CD8-positive, alpha-beta memory T cell (primary cell): ENCODE results near the gene ATRNL1. TPM values are rescaled to one million over a fixed set of nuclear protein-coding genes. Genes with fewer than 3 reads are reported as not detected.

ENCODE experiments used
- CTCF ChIA-PET: fragments of 350-600 bp; sonication (Branson Sonifier 250); formaldehyde crosslinking; loops from one replicate; lab custom pipeline; 2021; ENCODE audit warnings: antibody characterized with exemption; lab: Charles Lee
- POLR2A ChIA-PET: fragments of 350-600 bp; sonication (Branson Sonifier 250); formaldehyde crosslinking; loops from one replicate; lab custom pipeline; 2021; ENCODE audit warnings: antibody characterized with exemption; lab: Charles Lee
- DNase-seq, 5 donors: peaks; one replicate each; pipeline versions ENCODE4 v3.0.0 to v3.0.0-alpha.2; 2020 to 2022; ENCODE audit warnings: mixed read lengths in 1 of 5
- H3K27ac ChIP-seq: one replicate; pipeline ENCODE4 v1.7.0; 2013; ENCODE audit warnings: low read depth, mild to moderate bottlenecking, low read length, moderate library complexity
- H3K27me3 ChIP-seq: 2 replicates; pipeline ENCODE4 v1.7.0; 2013; ENCODE audit warnings: low read length, mild to moderate bottlenecking; ENCODE audit not compliant: insufficient read depth, poor library complexity, severe bottlenecking
- H3K36me3 ChIP-seq: 2 replicates; pipeline ENCODE4 v1.7.0; 2013; ENCODE audit warnings: mild to moderate bottlenecking, low read length, moderate library complexity; ENCODE audit not compliant: insufficient read depth
- H3K4me1 ChIP-seq: 2 replicates; pipeline ENCODE4 v1.7.0; 2013; ENCODE audit warnings: mild to moderate bottlenecking, low read length, moderate library complexity; ENCODE audit not compliant: insufficient read depth
- H3K4me3 ChIP-seq: 2 replicates; pipeline ENCODE4 v1.7.0; 2013; ENCODE audit warnings: mild to moderate bottlenecking, low read length
- H3K9me3 ChIP-seq: 2 replicates; pipeline ENCODE4 v1.7.0; 2013; ENCODE audit warnings: mild to moderate bottlenecking, low read length
- H3K27ac Mint-ChIP-seq, 8 donors: one replicate each; pipeline ENCODE4 v1.8.0; 2020 to 2021; ENCODE audit warnings: mixed read lengths in 8 of 8, mild to moderate bottlenecking in 6 of 8, inconsistent platforms in 3 of 8, moderate library complexity in 3 of 8
- H3K27me3 Mint-ChIP-seq, 2 donors: one replicate each; pipeline ENCODE4 v1.8.0; 2020 to 2021; ENCODE audit warnings: mixed read lengths in 2 of 2, mild to moderate bottlenecking in 1 of 2, moderate library complexity in 1 of 2
- H3K36me3 Mint-ChIP-seq, 3 donors: one replicate each; pipeline ENCODE4 v1.8.0; 2020 to 2021; ENCODE audit warnings: mixed read lengths in 3 of 3, inconsistent platforms in 1 of 3, mild to moderate bottlenecking in 1 of 3
- H3K4me1 Mint-ChIP-seq, 3 donors: one replicate each; pipeline ENCODE4 v1.8.0; 2020 to 2021; ENCODE audit warnings: mixed read lengths in 3 of 3, inconsistent platforms in 1 of 3, mild to moderate bottlenecking in 1 of 3
- H3K4me3 Mint-ChIP-seq, 7 donors: one replicate each; pipeline ENCODE4 v1.8.0; 2020 to 2021; ENCODE audit warnings: mixed read lengths in 7 of 7, mild to moderate bottlenecking in 6 of 7, moderate library complexity in 4 of 7, inconsistent platforms in 2 of 7
- H3K9me3 Mint-ChIP-seq, 5 donors: one replicate each; pipeline ENCODE4 v1.8.0; 2020 to 2022; ENCODE audit warnings: mixed read lengths in 5 of 5, mild to moderate bottlenecking in 3 of 5, moderate library complexity in 2 of 5, inconsistent platforms in 1 of 5
- polyA plus RNA-seq: library from polyadenylated mRNA; unstranded; fragments of 300-500 nt; fragmentation: Illumina TruSeq; gene quantifications from one replicate; pipeline ENCODE4 v1.2.3, GENCODE V29; 2021
- total RNA-seq, 2 experiments: library from RNA; stranded (reverse); gene quantifications; one replicate each; pipeline ENCODE4 v1.2.3, GENCODE V29; 2021

The ATRNL1 gene
- total and polyA plus RNA-seq, 3 experiments from 2014 or later, result not detected

DNA sequence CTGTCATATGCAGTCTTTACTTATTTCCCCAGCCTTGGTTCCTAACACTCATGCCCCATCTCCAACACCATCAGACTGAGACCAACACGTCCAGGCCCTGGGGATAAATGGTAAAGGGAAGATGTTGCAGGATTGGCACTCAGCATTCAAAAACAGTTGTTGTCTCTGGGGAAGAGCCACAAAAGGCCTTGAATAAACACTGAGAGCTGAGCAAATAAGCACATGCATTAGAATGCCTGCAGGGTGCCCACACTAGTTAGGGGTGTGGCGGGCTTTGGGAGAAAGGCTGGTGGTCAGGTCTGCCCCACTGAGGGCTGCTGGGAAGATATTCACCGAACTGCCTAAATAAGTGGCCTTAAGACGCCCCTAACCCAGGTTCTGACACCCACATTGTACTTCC is 788.9 kb downstream of the ATRNL1 start:
- DNase-seq, result no peak
- H3K27ac Mint-ChIP-seq, result no peak overlapping the region
- POLR2A ChIA-PET, result no interaction called here
- no peaks in the 10 kb centered on the region for H3K27me3 ChIP-seq
- H3K27me3 Mint-ChIP-seq, result no peaks in the 10 kb centered on the region
- H3K4me3 ChIP-seq, result no peak overlapping the region
- no peaks in the 10 kb centered on the region for H3K4me1 Mint-ChIP-seq
- no peaks in the 10 kb centered on the region for H3K36me3 ChIP-seq
- H3K9me3 Mint-ChIP-seq, result peaks cover 3 to 12% (median 7%) of the 10 kb centered on the region in 5 donors
- no peak overlapping the region for H3K4me3 Mint-ChIP-seq
- H3K9me3 ChIP-seq, result no peaks in the 10 kb centered on the region
- no peaks in the 10 kb centered on the region for H3K36me3 Mint-ChIP-seq
- no peak overlapping the region for H3K27ac ChIP-seq
- CTCF ChIA-PET, result no interaction called here
- H3K4me1 ChIP-seq, result no peaks in the 10 kb centered on the region

DNA sequence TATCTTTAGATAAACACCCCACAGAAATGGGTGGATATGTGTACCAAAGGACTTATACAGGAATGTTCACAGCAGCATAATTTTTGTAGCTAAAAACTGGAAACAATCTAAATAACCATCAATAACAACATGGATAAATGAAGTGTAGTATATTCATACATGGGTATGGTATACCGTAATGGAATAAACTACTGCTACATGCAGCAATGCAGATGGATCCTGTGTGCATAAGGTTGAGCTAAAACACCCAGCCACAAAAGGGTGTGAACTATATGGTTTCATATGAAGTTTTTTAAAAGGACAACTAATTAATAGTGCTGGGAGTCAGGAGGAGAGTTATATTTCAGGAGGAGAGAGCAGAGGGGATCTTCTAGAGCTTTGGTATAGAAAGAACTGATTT is 790.2 kb downstream of the ATRNL1 start:
- no peak overlapping the region for H3K4me3 Mint-ChIP-seq
- no peaks in the 10 kb centered on the region for H3K36me3 Mint-ChIP-seq
- H3K36me3 ChIP-seq, result no peaks in the 10 kb centered on the region
- H3K27ac ChIP-seq, result no peak overlapping the region
- H3K27me3 ChIP-seq, result no peaks in the 10 kb centered on the region
- no peak overlapping the region for H3K4me3 ChIP-seq
- H3K4me1 ChIP-seq, result no peaks in the 10 kb centered on the region
- peaks cover 3 to 18% (median 7%) of the 10 kb centered on the region in 5 donors for H3K9me3 Mint-ChIP-seq
- DNase-seq, result no peak
- ChIA-PET CTCF (interaction anchor here (1.2 kb wide), 1 partner anchor 29 kb away, joined by 3 read pairs; no protein-coding TSS in a partner anchor), POLR2A (no interaction called here)
- no peaks in the 10 kb centered on the region for H3K4me1 Mint-ChIP-seq
- H3K9me3 ChIP-seq, result no peaks in the 10 kb centered on the region
- no peak overlapping the region for H3K27ac Mint-ChIP-seq
- no peaks in the 10 kb centered on the region for H3K27me3 Mint-ChIP-seq

GRCh38 chr10:115884331-115884730 is 791.2 kb downstream of the ATRNL1 start:
- H3K27ac ChIP-seq, result no peak overlapping the region
- no peaks in the 10 kb centered on the region for H3K36me3 Mint-ChIP-seq
- H3K9me3 ChIP-seq, result no peaks in the 10 kb centered on the region
- H3K9me3 Mint-ChIP-seq, result peaks cover 3 to 24% (median 7%) of the 10 kb centered on the region in 5 donors
- H3K4me3 Mint-ChIP-seq, result no peak overlapping the region
- H3K4me1 ChIP-seq, result no peaks in the 10 kb centered on the region
- no peak overlapping the region for H3K4me3 ChIP-seq
- no peak for DNase-seq
- H3K27me3 ChIP-seq, result no peaks in the 10 kb centered on the region
- no peaks in the 10 kb centered on the region for H3K27me3 Mint-ChIP-seq
- no peak overlapping the region for H3K27ac Mint-ChIP-seq
- no peaks in the 10 kb centered on the region for H3K36me3 ChIP-seq
- H3K4me1 Mint-ChIP-seq, result no peaks in the 10 kb centered on the region
- ChIA-PET CTCF (no interaction called here), POLR2A (no interaction called here)

DNA sequence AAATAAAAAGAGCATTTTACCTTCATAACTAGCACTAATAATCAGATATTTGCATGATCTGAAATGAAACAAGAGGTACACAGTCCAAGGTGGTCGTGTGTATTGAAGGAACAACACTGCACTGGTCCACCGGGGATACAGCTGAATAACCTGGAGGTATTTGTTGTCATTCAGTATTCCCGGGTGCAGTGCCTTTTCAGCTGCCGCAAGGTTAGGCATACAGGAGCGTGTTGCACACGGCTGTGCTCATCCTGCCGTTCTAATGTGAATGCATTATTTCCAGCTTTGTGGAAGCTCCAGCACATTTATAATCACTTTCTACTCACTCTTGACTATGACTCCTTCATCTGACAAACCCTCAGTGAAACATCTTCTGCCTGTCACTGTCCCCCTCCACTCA is 802.0 kb downstream of the ATRNL1 start:
- H3K36me3 Mint-ChIP-seq, result no peaks in the 10 kb centered on the region
- Histone ChIP-seq H3K36me3 (no peaks in the 10 kb centered on the region), H3K27ac (no peak overlapping the region), H3K4me1 (no peaks in the 10 kb centered on the region), H3K27me3 (no peaks in the 10 kb centered on the region), H3K4me3 (no peak overlapping the region), H3K9me3 (no peaks in the 10 kb centered on the region)
- no peak overlapping the region for H3K27ac Mint-ChIP-seq
- peaks cover 0 to 1% of the 10 kb centered on the region in 2 donors for H3K27me3 Mint-ChIP-seq
- no peaks in the 10 kb centered on the region for H3K4me1 Mint-ChIP-seq
- POLR2A ChIA-PET, result no interaction called here
- peaks cover 0 to 13% (median 3%) of the 10 kb centered on the region in 5 donors for H3K9me3 Mint-ChIP-seq
- no peak for DNase-seq
- CTCF ChIA-PET, result no interaction called here
- no peak overlapping the region for H3K4me3 Mint-ChIP-seq

GRCh38 chr10:115898242-115898641 is 805.1 kb downstream of the ATRNL1 start:
- no peak for DNase-seq
- no peaks in the 10 kb centered on the region for H3K36me3 Mint-ChIP-seq
- H3K9me3 Mint-ChIP-seq, result peaks cover 0 to 8% (median 0%) of the 10 kb centered on the region in 5 donors
- no peaks in the 10 kb centered on the region for H3K9me3 ChIP-seq
- no peaks in the 10 kb centered on the region for H3K36me3 ChIP-seq
- no peaks in the 10 kb centered on the region for H3K4me1 Mint-ChIP-seq
- no peak overlapping the region for H3K27ac ChIP-seq
- no peak overlapping the region for H3K4me3 Mint-ChIP-seq
- ChIA-PET POLR2A (no interaction called here), CTCF (no interaction called here)
- no peaks in the 10 kb centered on the region for H3K27me3 ChIP-seq
- H3K4me1 ChIP-seq, result no peaks in the 10 kb centered on the region
- peaks cover 0 to 1% of the 10 kb centered on the region in 2 donors for H3K27me3 Mint-ChIP-seq
- H3K4me3 ChIP-seq, result no peak overlapping the region
- H3K27ac Mint-ChIP-seq, result no peak overlapping the region

DNA sequence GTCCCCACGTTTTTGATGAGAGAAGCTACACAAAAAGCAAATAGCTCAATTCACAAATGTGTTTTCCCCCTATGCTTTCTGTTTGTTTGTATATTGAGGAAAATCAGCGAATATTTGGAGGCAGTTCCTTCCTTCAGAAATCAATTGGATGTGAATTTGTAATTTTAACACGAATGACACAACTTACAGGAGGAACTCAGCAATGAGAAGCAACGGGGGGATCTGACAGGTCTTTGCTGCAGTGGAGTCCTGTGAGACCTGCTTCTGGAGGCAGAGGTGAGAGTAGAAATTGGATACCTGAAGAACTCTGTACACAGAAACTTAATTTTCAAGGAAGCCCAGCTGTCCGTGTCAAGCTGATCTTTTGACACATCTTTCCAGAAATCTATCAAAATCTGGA is 809.4 kb downstream of the ATRNL1 start:
- no peaks in the 10 kb centered on the region for H3K27me3 Mint-ChIP-seq
- POLR2A ChIA-PET, result no interaction called here
- H3K4me1 ChIP-seq, result no peaks in the 10 kb centered on the region

GRCh38 chr10:115903207-115903606 is 810.0 kb downstream of the ATRNL1 start:
- Histone ChIP-seq H3K4me1 (no peaks in the 10 kb centered on the region), H3K27ac (no peak overlapping the region), H3K36me3 (no peaks in the 10 kb centered on the region), H3K9me3 (no peaks in the 10 kb centered on the region), H3K27me3 (no peaks in the 10 kb centered on the region), H3K4me3 (no peak overlapping the region)
- Mint-ChIP-seq H3K36me3 (no peaks in the 10 kb centered on the region), H3K27me3 (no peaks in the 10 kb centered on the region), H3K9me3 (peaks cover 0 to 6% (median 0%) of the 10 kb centered on the region in 5 donors), H3K4me3 (no peak overlapping the region), H3K4me1 (no peaks in the 10 kb centered on the region), H3K27ac (no peak overlapping the region)
- no peak for DNase-seq
- CTCF ChIA-PET, result no interaction called here
- POLR2A ChIA-PET, result no interaction called here

More for the DNA sequence above, 809.4 kb downstream of the ATRNL1 start:
- Mint-ChIP-seq H3K4me3 (no peak overlapping the region), H3K4me1 (no peaks in the 10 kb centered on the region), H3K36me3 (no peaks in the 10 kb centered on the region), H3K9me3 (peaks cover 0 to 7% (median 0%) of the 10 kb centered on the region in 5 donors), H3K27ac (no peak overlapping the region)
- Histone ChIP-seq H3K4me3 (no peak overlapping the region), H3K27ac (no peak overlapping the region), H3K9me3 (no peaks in the 10 kb centered on the region), H3K36me3 (no peaks in the 10 kb centered on the region), H3K27me3 (no peaks in the 10 kb centered on the region)
- no peak for DNase-seq
- CTCF ChIA-PET, result no interaction called here

GRCh38 chr10:115903845-115904244 is 810.7 kb downstream of the ATRNL1 start:
- Histone ChIP-seq H3K9me3 (no peaks in the 10 kb centered on the region), H3K4me3 (no peak overlapping the region), H3K27me3 (no peaks in the 10 kb centered on the region), H3K27ac (no peak overlapping the region), H3K4me1 (no peaks in the 10 kb centered on the region), H3K36me3 (no peaks in the 10 kb centered on the region)
- Mint-ChIP-seq H3K36me3 (no peaks in the 10 kb centered on the region), H3K27ac (no peak overlapping the region), H3K4me1 (no peaks in the 10 kb centered on the region), H3K27me3 (peaks cover 0 to 2% of the 10 kb centered on the region in 2 donors), H3K9me3 (peaks cover 0 to 6% (median 0%) of the 10 kb centered on the region in 5 donors), H3K4me3 (no peak overlapping the region)
- no peak for DNase-seq
- ChIA-PET CTCF (no interaction called here), POLR2A (no interaction called here)

DNA sequence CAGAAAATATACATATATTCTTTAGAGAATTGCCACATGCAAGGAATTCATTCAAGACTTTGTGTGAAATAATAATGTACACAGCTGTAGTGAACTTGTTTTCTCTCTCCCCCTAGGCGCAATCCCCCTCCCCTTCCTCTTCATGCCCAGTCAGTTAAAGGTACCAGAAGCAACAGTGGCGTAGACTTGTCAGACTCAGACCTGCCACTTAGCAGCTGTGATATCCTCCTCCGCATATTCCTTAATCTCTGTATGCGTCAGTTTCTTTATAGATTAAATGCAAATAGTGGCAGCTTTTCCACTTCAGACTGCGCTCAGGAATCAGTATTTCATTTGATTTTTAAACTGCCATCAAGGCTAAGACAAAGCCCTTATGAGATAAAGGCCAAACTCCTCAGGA is 815.9 kb downstream of the ATRNL1 start:
- Mint-ChIP-seq H3K4me3 (no peak overlapping the region), H3K27ac (no peak overlapping the region), H3K9me3 (peaks cover 0 to 7% (median 2%) of the 10 kb centered on the region in 5 donors), H3K27me3 (peaks cover 0 to 2% of the 10 kb centered on the region in 2 donors), H3K4me1 (no peaks in the 10 kb centered on the region), H3K36me3 (no peaks in the 10 kb centered on the region)
- H3K9me3 ChIP-seq, result no peaks in the 10 kb centered on the region
- ChIA-PET CTCF (no interaction called here), POLR2A (no interaction called here)
- H3K27me3 ChIP-seq, result no peaks in the 10 kb centered on the region
- H3K27ac ChIP-seq, result no peak overlapping the region
- H3K4me3 ChIP-seq, result no peak overlapping the region
- DNase-seq, result no peak
- H3K36me3 ChIP-seq, result no peaks in the 10 kb centered on the region
- no peaks in the 10 kb centered on the region for H3K4me1 ChIP-seq
